HFFc6 (cell line): ENCODE results near the gene NPAS3. TPM values are rescaled to one million over a fixed set of nuclear protein-coding genes. Genes with fewer than 3 reads are reported as not detected.

Experiments
- DNase-seq: peaks from one replicate; pipeline ENCODE4 v3.0.0-alpha.2; 2018
- H3K27ac Mint-ChIP-seq: 2 replicates; pipeline ENCODE4 v1.8.0; 2020; ENCODE audit warnings: mild to moderate bottlenecking, mixed read lengths
- H3K27me3 Mint-ChIP-seq: 2 replicates; pipeline ENCODE4 v1.8.0; 2021; ENCODE audit warnings: mild to moderate bottlenecking, moderate library complexity, mixed read lengths; ENCODE audit not compliant: insufficient read depth
- H3K36me3 Mint-ChIP-seq: 2 replicates; pipeline ENCODE4 v1.8.0; 2021; ENCODE audit warnings: low read depth, mixed read lengths
- H3K4me1 Mint-ChIP-seq: 2 replicates; pipeline ENCODE4 v1.8.0; 2020; ENCODE audit warnings: low read depth, mixed read lengths
- H3K4me3 Mint-ChIP-seq: 2 replicates; pipeline ENCODE4 v1.8.0; 2020; ENCODE audit warnings: mild to moderate bottlenecking, moderate library complexity, mixed read lengths
- H3K9me3 Mint-ChIP-seq: 2 replicates; pipeline ENCODE4 v1.8.0; 2020; ENCODE audit warnings: mild to moderate bottlenecking, mixed read lengths
- CTCF ChIP-seq: fragments of 200-600 bp; sonication (generic); IDR thresholded peaks from 2 replicates; pipeline ENCODE4 v1.5.0; 2021; ENCODE audit warnings: antibody characterized with exemption, mild to moderate bottlenecking
- total RNA-seq, 6 experiments: library from RNA; stranded (reverse); fragmentation: NEBNext Ultra II Directional; extraction: Animal tissue kit (Norgen Biotek cat#: 25700); gene quantifications; 2 replicates in 1 of 6; 3 replicates in 5 of 6; pipeline ENCODE4 v1.2.3, GENCODE V29; 2021

The NPAS3 gene
- total RNA-seq, 6 experiments from 2014 or later: not detected

GRCh38 chr14:33686856-33687255 is 748.2 kb downstream of the NPAS3 start:
- Mint-ChIP-seq H3K9me3 (peaks cover 5% of the 10 kb centered on the region; the same call in 1 of the 2 replicates), H3K36me3 (peaks cover 4% of the 10 kb centered on the region; the same call in 1 of the 2 replicates), H3K4me1 (peaks cover 33% of the 10 kb centered on the region; the same call in 1 of the 2 replicates), H3K27me3 (no peaks in the 10 kb centered on the region; the same call in 1 of the 2 replicates), H3K4me3 (peak overlapping the region; percentile 41; the same call in 1 of the 2 replicates), H3K27ac (peak overlapping the region; percentile 69; the same call in 1 of the 2 replicates)
- no peak for DNase-seq
- no peak for TF ChIP-seq CTCF

- Mint-ChIP-seq H3K36me3 (peaks cover 4% of the 10 kb centered on the region; the same call in 1 of the 2 replicates), H3K9me3 (peaks cover 5% of the 10 kb centered on the region; the same call in 1 of the 2 replicates), H3K27me3 (no peaks in the 10 kb centered on the region; the same call in 1 of the 2 replicates), H3K4me3 (no peak overlapping the region), H3K4me1 (peaks cover 51% of the 10 kb centered on the region; the same call in 1 of the 2 replicates), H3K27ac (no peak overlapping the region)
- DNase-seq: no peak
- no peak for TF ChIP-seq CTCF
These were observed 751.0 kb downstream of the NPAS3 start for GRCh38 chr14:33689680-33690079.

- Mint-ChIP-seq H3K4me3 (no peak overlapping the region), H3K9me3 (no peaks in the 10 kb centered on the region; the same call in 1 of the 2 replicates), H3K36me3 (no peaks in the 10 kb centered on the region), H3K27me3 (no peaks in the 10 kb centered on the region), H3K4me1 (peaks cover 28% of the 10 kb centered on the region; the same call in 1 of the 2 replicates), H3K27ac (no peak overlapping the region)
- TF ChIP-seq CTCF: no peak
- no peak for DNase-seq
These were observed 753.2 kb downstream of the NPAS3 start for GRCh38 chr14:33691907-33692306.

GRCh38 chr14:33692762-33693161 is 754.1 kb downstream of the NPAS3 start:
- Mint-ChIP-seq H3K4me1 (peaks cover 21% of the 10 kb centered on the region; the same call in 1 of the 2 replicates), H3K27ac (peak overlapping the region; percentile 64; the same call in 1 of the 2 replicates)
- DNase-seq: peak; percentile 89

GRCh38 chr14:33693237-33693636 is 754.6 kb downstream of the NPAS3 start:
- TF ChIP-seq CTCF: no peak
- H3K4me3 Mint-ChIP-seq: peak overlapping the region; percentile 21; the same call in 1 of the 2 replicates
- peak; percentile 57 for DNase-seq
- H3K27ac Mint-ChIP-seq: peak overlapping the region; percentile 64; the same call in 1 of the 2 replicates
- H3K36me3 Mint-ChIP-seq: peaks cover 4% of the 10 kb centered on the region; the same call in 1 of the 2 replicates
- H3K27me3 Mint-ChIP-seq: no peaks in the 10 kb centered on the region; the same call in 1 of the 2 replicates
- H3K9me3 Mint-ChIP-seq: no peaks in the 10 kb centered on the region; the same call in 1 of the 2 replicates
- peaks cover 21% of the 10 kb centered on the region; the same call in 1 of the 2 replicates for H3K4me1 Mint-ChIP-seq

More at GRCh38 chr14:33692762-33693161, 754.1 kb downstream of the NPAS3 start:
- H3K9me3 Mint-ChIP-seq: no peaks in the 10 kb centered on the region; the same call in 1 of the 2 replicates
- no peaks in the 10 kb centered on the region for H3K27me3 Mint-ChIP-seq
- no peak for TF ChIP-seq CTCF
- peaks cover 4% of the 10 kb centered on the region; the same call in 1 of the 2 replicates for H3K36me3 Mint-ChIP-seq
- H3K4me3 Mint-ChIP-seq: peak overlapping the region; percentile 21; the same call in 1 of the 2 replicates
